ENCODE data around the gene CFAP299. TPM values are rescaled to one million over a fixed set of nuclear protein-coding genes. Genes with fewer than 3 reads are reported as not detected.

CFAP299 gene
- total and polyA plus RNA-seq, 2 experiments from 2014 or later, result not detected

GRCh38 chr4:80897537-80898303 lies 562.2 kb downstream of the CFAP299 start:
- H3K4me2 ChIP-seq, result no peak overlapping the region
- H3K27me3 ChIP-seq, result no peaks in the 10 kb centered on the region
- no peaks in the 10 kb centered on the region for H3K9me3 ChIP-seq (ENCODE audit: low read depth)
- H2AFZ ChIP-seq, result no peak overlapping the region
- H3K4me3 ChIP-seq, result no peak overlapping the region
- H3K27ac ChIP-seq, result no peak overlapping the region
- H3K4me1 ChIP-seq (ENCODE audit: insufficient read depth), result no peaks in the 10 kb centered on the region
- H3K79me2 ChIP-seq, result no peaks in the 10 kb centered on the region
- no peaks in the 10 kb centered on the region for H4K20me1 ChIP-seq (ENCODE audit: insufficient read depth, poor library complexity, severe bottlenecking)
- TF ChIP-seq CTCF (IDR thresholded peaks at IDR 0.05; ENCODE audit: poor library complexity) (no peak), EZH2 (IDR thresholded peaks at IDR 0.05; ENCODE audit: borderline replicate concordance) (no peak), EZH2phosphoT487 (IDR thresholded peaks at IDR 0.05; ENCODE audit: low read depth, severe bottlenecking, unreplicated experiment) (no peak)
- WGBS (ENCODE audit: low lambda C conversion rate, missing lambda C conversion rate), result 76% methylated on average over 5 of the region's 5 CpGs
- H3K9me2 ChIP-seq (replicated peaks; ENCODE audit: insufficient read depth), result no peaks in the 10 kb centered on the region
- DNase-seq (ENCODE audit: low spot score), result no peak
- no peaks in the 10 kb centered on the region for H3K36me3 ChIP-seq (replicated peaks; ENCODE audit: insufficient read depth, low read depth)

GRCh38 chr4:80900908-80901307 lies 565.4 kb downstream of the CFAP299 start:
- H3K79me2 ChIP-seq, result no peaks in the 10 kb centered on the region
- no peaks in the 10 kb centered on the region for H4K20me1 ChIP-seq (ENCODE audit: insufficient read depth, poor library complexity, severe bottlenecking)
- WGBS (ENCODE audit: low lambda C conversion rate, missing lambda C conversion rate), result 73% methylated on average over 2 of the region's 2 CpGs
- no peaks in the 10 kb centered on the region for H3K4me1 ChIP-seq (ENCODE audit: insufficient read depth)
- H3K27ac ChIP-seq, result no peak overlapping the region
- DNase-seq (ENCODE audit: low spot score), result no peak
- no peak overlapping the region for H2AFZ ChIP-seq
- no peaks in the 10 kb centered on the region for H3K36me3 ChIP-seq (replicated peaks; ENCODE audit: insufficient read depth, low read depth)
- no peaks in the 10 kb centered on the region for H3K27me3 ChIP-seq
- no peak for TF ChIP-seq CTCF (IDR thresholded peaks at IDR 0.05; ENCODE audit: poor library complexity)
- no peak for TF ChIP-seq EZH2phosphoT487 (IDR thresholded peaks at IDR 0.05; ENCODE audit: low read depth, severe bottlenecking, unreplicated experiment)
- no peak for TF ChIP-seq EZH2 (IDR thresholded peaks at IDR 0.05; ENCODE audit: borderline replicate concordance)
- H3K4me2 ChIP-seq, result no peak overlapping the region
- no peaks in the 10 kb centered on the region for H3K9me3 ChIP-seq (ENCODE audit: low read depth)
- H3K4me3 ChIP-seq, result no peak overlapping the region
- H3K9me2 ChIP-seq (replicated peaks; ENCODE audit: insufficient read depth), result no peaks in the 10 kb centered on the region

GRCh38 chr4:80903020-80903419 lies 567.5 kb downstream of the CFAP299 start:
- H3K36me3 ChIP-seq (replicated peaks; ENCODE audit: insufficient read depth, low read depth), result no peaks in the 10 kb centered on the region
- no peak overlapping the region for H3K4me3 ChIP-seq
- DNase-seq (ENCODE audit: low spot score), result no peak
- no peak overlapping the region for H2AFZ ChIP-seq
- TF ChIP-seq EZH2phosphoT487 (IDR thresholded peaks at IDR 0.05; ENCODE audit: low read depth, severe bottlenecking, unreplicated experiment), result no peak
- TF ChIP-seq EZH2 (IDR thresholded peaks at IDR 0.05; ENCODE audit: borderline replicate concordance), result no peak
- TF ChIP-seq CTCF (IDR thresholded peaks at IDR 0.05; ENCODE audit: poor library complexity), result no peak
- no peak overlapping the region for H3K4me2 ChIP-seq
- H4K20me1 ChIP-seq (ENCODE audit: insufficient read depth, poor library complexity, severe bottlenecking), result no peaks in the 10 kb centered on the region
- no peaks in the 10 kb centered on the region for H3K79me2 ChIP-seq
- no peaks in the 10 kb centered on the region for H3K27me3 ChIP-seq
- H3K4me1 ChIP-seq (ENCODE audit: insufficient read depth), result no peaks in the 10 kb centered on the region
- H3K9me3 ChIP-seq (ENCODE audit: low read depth), result no peaks in the 10 kb centered on the region
- no peak overlapping the region for H3K27ac ChIP-seq
- H3K9me2 ChIP-seq (replicated peaks; ENCODE audit: insufficient read depth), result no peaks in the 10 kb centered on the region
